Raji (cell line): ENCODE measurements around the gene KIAA1755.

Experiments
- POLR2A ChIP-seq: IDR thresholded peaks from 2 replicates; pipeline ENCODE4 v1.6.1; 2011; ENCODE audit warnings: low read depth, low read length, control low read depth; ENCODE audit not compliant: insufficient read depth

The KIAA1755 gene

DNA sequence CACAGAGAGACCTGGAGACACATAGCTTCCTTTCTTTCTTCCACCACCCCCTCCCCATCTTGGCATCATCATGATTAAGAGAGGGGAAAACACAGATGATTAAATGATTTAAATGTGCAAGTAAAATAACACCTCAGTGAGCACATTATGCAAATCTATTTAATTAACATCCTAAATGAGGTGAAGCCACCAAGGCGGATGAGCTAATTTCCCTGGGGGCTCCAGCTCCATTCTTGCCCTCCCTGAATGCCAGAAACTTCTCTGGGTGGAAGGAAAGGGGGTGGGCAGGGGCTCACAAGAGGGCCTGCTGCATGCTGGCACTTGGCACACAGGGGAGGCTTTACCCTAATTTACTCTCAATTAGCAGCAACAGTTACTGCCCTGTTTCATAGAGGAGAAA lies 62.9 kb downstream of the KIAA1755 start:
- TF ChIP-seq POLR2A: no peak

DNA sequence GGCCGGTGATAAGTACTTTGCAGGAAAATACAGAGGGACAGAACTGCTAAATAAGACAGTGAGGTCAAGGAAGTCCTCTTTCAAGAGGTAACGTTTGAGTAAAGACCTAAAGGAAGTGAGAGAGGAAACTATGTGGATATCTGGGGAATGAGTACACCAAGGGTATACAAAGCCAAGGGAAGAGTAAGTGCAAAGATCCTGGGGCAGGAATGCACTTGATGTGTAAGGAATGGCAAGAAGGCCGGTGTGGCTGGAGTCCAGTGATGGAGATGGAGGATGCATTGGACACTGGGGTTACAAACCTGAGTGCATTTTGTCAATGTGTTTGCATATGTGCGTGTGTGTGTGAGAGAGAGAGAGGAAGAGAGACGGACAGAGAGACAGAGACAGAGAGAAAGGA lies 63.3 kb downstream of the KIAA1755 start:
- TF ChIP-seq POLR2A: no peak

DNA sequence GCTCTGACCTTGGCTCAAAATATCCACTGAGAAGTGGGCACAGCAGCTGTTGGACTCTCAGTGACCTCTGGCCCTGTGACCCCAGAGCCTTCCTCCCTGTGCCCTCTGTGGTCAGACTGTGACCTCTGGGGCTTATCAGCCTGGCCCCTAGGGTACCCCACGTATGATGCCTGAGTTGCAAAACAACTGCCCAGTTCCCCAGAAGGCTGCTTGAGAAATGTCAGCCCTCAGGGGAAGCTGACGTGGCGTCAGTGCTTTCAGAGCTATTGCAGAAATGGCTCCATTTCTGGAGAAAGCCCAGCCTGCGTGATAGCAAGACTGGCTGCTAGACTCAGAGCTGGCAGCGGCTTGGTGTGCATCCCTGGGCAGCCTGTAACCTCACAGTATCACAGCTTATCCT lies 63.9 kb downstream of the KIAA1755 start:
- TF ChIP-seq POLR2A: no peak

DNA sequence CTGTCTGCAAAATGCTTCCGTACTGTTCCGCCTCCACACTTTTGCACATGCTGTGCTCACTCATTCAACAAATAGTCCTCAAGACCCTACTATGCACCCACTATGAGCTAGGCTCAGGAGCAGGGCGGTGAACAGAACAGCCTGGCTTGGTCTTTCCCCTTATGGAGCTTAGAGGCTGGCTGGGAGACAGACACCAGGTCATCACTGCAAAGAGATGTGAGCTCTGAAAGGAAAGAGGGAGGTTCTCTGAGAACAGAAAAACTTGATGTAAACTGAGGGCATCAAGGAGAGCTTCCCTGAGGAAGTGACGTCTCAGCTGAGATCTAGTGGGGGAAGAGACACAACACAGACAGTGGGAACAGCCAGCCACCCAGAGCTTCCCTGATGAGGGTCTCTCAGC lies 64.5 kb downstream of the KIAA1755 start:
- no peak for TF ChIP-seq POLR2A

DNA sequence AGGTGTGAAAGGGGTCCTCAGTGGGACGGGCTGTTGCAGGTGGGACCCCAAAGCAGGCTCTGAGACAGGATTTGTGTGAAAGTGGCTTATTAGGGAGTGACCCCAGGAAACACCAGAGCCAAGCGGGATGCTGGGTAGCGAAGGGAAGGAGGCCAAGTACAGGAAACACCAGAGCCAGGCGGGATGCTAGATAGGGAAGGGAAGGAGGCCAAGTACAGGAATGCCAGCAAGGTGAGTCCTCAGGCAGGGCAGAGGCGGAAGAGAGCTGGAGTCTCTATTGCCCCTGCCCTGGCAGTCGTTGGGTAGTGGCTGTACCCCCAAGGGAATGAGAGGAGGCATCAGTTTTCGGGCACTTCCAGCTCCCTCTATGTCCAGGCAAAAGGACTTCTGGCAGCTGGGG lies 65.0 kb downstream of the KIAA1755 start:
- no peak for TF ChIP-seq POLR2A

DNA sequence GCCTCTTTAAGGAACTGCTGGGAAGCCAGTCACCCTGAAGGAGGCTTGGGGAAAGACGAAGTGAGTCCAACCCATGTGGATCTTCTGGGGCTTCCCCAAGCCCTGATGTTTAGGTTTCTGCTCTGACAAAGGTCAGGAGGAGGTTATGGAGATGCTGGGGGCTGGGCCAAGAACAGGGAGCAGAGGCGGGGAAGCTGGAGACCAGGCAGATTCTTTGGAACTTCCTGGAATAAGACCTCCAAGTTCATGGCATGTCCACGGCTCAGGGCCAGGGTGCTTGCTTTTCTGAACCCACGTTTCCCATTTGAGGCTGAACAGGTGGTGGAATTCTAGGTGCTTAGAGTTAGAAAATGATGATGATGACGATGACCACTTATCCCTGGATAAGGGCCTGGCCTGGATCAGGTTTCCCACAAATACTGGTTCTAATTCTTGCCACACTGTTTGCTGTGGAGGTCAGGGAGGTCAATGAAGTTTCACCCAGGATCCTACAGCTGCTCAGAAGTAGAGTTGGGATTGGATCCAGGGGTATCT lies 65.5 kb downstream of the KIAA1755 start:
- TF ChIP-seq POLR2A: no peak

DNA sequence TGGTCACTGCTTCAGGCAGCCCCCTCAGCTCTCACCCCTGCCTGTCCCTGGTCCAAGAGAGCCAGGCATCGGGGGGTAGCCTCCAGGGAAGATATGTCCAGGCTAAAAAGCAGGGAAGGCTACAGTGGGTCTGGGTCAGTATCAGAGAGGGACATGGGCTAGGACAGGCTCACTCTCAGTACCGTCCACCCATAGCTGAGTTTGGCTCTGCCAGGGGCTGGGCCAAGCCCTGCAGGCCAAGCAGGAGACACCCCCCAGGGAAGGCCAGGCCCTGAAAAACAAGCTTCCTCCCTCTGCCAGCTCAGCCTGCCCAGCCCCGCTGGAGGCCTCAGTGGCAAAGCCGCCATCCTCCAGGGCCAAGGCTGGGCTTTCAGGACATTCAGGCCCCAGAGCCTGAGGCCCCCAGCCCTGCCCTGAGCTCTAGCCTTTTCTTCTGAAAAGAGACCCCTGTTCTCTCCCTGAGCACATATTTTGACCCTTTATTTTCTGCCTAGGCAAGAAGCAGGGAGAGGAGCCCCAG lies 66.9 kb downstream of the KIAA1755 start:
- no peak for TF ChIP-seq POLR2A

DNA sequence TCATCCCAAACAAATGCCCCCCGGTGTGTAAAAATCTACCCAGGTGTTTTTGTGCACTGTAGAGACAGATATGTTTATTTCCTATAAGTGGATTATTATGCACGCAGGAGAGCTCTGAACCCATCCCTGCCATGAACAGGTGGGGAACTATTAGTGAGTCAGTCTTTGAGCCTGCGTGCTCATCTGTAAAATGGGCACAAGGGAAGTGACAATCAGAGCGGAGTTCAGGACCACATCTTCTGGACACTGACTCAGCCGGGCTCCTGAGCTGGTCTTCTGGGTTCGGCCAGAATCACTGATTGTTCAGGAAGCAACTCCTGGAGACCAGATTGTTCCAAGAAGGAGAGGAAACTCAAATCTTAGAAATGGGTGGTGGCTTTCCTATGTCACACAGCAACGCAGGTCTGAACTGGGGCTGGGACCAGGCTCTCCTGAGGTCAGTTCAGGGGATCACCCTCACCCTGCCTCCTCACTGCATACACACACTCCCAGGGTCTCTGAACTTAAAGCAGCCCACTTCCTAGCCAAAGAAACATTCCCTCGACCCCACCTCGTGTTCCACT lies 68.1 kb downstream of the KIAA1755 start:
- no peak for TF ChIP-seq POLR2A

DNA sequence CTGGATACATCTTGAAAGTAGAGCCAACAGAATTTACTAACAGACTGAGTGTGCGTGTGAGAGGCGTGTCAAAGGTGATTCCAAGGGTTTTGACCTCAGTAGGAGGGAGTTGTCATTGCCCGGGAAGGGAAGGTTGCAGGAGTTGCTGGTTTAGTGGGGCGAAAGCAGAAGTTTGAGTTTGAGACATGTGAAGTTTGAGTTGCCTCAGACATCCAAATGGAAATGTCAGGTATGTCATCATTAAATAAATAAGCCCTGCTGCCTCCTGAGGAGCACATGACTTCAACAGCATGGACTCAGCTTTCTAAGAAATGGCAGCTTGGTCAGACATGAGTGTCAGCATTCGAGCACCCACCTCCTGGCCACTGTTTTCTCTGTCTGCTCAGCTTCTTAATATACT lies 68.9 kb downstream of the KIAA1755 start:
- TF ChIP-seq POLR2A: no peak

DNA sequence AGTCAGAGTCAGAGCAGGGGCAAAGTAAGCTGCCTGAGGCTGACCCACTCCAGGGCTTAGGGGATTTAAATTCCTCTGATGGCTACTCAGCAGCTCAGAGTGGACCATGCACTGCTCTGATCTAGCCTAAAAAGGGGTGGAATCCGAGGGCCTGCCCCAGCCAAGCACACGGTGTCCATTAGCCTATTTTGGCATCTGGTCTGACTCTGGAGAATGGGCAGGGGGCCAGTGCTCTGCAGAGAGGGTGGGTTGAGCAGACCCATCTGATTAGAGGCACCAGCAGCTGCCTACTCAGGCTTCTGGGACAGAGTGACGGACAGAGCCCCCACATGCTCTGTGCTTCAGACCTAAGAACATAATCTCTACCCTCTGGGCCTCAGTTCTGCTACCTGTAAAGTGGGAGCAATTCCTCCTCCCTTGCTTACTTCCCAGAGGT lies 69.6 kb downstream of the KIAA1755 start:
- no peak for TF ChIP-seq POLR2A

DNA sequence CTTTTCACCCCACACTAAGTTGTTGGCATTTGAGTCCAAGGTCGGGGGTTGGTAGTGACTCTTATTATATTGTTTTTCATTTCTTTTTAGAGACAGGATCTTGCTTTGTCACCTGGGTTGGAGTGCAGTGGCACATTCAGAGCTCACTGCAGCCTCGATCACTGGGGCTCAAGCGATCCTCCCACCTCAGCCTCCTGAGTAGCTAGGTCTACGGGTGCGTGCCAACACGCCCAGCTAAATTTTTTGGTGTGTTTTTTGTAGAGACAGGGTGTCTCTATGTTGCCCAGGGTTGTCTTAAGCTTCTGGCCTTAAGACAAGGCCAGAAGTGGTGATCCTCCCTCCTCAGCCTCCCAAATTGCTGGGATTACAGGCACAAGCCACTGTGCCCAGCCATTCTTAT lies 70.4 kb downstream of the KIAA1755 start:
- no peak for TF ChIP-seq POLR2A

DNA sequence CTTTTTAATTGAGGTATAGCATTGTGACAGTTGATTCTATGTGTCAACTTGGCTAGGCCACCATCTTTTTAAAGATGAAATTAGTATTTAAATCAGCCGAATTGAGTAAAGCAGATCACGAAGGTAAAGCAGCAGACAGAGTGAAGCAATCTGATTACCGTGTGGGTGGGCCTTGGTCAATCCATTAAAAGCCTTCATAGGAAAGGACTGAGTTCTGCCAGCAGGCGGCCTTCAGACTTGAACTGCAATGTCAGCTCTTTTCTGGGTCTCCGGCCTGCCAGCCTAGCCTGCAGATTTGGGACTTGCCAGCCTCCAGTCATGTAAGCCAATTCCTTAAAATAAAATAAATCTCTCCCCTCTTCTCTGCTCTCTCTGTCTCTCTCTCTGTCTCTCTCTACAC lies 73.0 kb downstream of the KIAA1755 start:
- TF ChIP-seq POLR2A: no peak

DNA sequence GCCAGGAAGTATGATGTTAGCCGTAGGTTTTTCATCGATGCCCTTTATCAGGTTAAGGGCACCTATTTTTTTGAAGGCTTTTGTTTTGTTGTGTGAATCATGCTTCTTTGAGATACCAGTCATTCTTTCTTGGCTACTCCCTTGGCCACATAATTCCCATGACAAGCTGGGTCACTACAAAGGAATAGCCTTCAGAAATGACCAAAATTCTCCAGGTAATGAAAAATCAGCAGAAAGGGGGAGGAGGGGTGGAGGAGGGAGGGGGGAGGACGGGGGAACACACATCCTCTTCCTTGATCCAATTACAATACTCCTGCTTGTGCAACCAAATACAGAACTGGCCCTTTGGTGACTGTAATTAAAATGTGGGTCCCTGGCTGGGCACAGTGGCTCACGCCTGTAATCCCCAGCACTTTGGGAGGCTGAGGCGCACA lies 73.7 kb downstream of the KIAA1755 start:
- no peak for TF ChIP-seq POLR2A

DNA sequence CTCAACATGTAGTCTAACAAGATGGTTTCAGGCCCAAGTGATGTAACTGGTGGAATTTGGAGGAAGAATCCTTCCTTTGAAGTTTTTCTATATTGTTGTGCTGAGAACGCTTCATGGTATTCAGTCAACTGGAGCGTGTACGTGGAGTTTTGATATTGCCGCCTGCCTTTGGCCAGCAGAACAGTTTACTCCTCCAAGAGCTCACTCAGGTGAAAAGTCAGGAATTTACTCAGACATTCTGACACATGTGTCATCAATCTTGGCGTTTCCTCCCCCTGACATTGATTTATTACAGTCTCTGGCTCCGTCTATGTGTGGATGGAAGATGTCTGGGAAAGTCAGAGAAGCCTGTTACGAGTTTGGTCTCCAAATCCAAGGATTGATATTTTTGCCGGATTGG lies 76.4 kb downstream of the KIAA1755 start:
- TF ChIP-seq POLR2A: no peak

DNA sequence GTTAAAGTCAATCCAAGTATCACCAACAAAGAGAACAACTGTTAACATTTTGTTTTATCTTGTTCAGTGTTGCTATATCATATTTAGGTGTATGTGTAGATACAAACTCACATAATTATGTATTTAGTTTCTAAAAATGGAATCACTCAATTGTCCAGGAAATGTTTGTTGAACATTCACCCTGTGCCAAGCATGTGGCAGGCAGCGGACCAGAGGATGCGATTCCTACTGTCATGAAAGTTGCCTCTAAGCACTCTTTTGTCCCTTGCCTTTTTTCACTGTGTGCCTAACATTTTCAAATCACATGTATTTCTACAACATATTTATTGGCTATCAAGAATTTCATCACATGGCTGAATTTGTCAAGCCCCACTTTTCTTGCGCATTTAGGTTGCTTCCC lies 78.6 kb downstream of the KIAA1755 start:
- no peak for TF ChIP-seq POLR2A

DNA sequence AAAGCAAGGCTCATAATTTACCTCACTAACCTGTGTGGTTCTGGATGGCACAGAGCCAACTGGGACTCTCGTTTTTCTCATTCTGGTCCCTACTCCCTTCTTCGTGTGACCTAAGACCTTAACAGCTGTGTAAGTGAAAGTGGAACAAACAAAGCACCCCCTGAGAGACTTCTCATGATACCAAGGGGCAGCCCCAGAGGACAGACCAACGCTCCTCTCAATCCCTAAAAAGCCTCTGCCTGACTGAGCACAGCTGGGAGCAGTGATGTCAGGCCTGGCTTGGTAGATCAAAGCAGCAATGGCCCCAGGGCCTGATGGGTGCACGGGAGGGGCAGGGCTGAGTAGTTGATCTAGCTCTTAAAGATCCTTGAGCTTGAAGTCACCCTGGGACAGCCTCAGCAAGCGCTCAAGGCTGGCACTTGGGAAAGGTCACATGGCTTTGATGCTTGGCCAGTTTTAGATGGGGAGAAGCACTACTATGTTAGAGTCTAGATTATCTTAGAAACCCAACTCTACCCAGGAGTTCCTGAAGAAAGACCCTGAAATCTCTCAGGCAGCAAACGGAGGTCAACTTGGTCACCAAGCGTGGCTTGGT lies 79.2 kb downstream of the KIAA1755 start:
- TF ChIP-seq POLR2A: no peak

DNA sequence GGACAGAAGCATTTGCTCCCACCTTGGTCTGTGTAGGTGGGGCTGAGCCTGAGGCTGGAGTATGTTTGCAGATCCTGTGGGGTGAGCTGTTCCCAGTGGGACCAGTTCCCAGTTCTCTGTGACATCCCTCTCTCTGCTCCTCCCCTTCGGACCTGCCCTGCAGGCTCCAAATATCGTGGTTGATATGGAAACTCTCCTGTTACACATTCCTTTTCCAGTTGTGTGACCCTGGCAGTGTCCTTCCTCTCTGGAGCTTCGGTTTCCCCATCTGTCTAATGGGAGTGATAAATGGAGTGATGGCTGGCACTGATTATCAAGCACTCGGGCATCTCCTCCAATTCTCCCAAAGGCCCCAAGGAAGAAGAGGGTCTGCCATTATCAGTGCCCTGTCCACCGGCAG lies 79.8 kb downstream of the KIAA1755 start:
- no peak for TF ChIP-seq POLR2A
